Measurements from ENCODE around the gene ACY1. TPM values are rescaled to one million over a fixed set of nuclear protein-coding genes. Genes with fewer than 3 reads are reported as not detected.

ACY1 gene
- total and polyA plus RNA-seq, 2 donors (not counting 3 experiments of a cell fraction or from before 2014, with no cell fraction given): 13.4 to 32.9 TPM

GRCh38 chr3:52028572-52028971 lies 45.2 kb downstream of the ACY1 start:
- no peak overlapping the region for H3K4me2 ChIP-seq (ENCODE audit: insufficient read depth, low read length)
- intact Hi-C loops (cut with micrococcal nuclease) (no loop called here), dilution Hi-C loops (cut with MboI; ENCODE audit: extremely low pct_ligation_motif_present, low sequenced_read_pairs) (no loop called here)
- no peaks in the 10 kb centered on the region for H3K9me3 ChIP-seq (replicated peaks; ENCODE audit: control insufficient read depth, insufficient read depth, low read length)
- no peaks in the 10 kb centered on the region for H3K9me1 ChIP-seq (replicated peaks; ENCODE audit: control insufficient read depth, extremely low read depth, insufficient read depth, low read length)
- no peak overlapping the region for H3K27ac ChIP-seq (ENCODE audit: insufficient read depth, low read depth, low read length)
- TF ChIP-seq EZH2 (IDR thresholded peaks at IDR 0.05; ENCODE audit: borderline replicate concordance, low read depth, low read length, severe bottlenecking): no peak
- TF ChIP-seq, protein P1, sequence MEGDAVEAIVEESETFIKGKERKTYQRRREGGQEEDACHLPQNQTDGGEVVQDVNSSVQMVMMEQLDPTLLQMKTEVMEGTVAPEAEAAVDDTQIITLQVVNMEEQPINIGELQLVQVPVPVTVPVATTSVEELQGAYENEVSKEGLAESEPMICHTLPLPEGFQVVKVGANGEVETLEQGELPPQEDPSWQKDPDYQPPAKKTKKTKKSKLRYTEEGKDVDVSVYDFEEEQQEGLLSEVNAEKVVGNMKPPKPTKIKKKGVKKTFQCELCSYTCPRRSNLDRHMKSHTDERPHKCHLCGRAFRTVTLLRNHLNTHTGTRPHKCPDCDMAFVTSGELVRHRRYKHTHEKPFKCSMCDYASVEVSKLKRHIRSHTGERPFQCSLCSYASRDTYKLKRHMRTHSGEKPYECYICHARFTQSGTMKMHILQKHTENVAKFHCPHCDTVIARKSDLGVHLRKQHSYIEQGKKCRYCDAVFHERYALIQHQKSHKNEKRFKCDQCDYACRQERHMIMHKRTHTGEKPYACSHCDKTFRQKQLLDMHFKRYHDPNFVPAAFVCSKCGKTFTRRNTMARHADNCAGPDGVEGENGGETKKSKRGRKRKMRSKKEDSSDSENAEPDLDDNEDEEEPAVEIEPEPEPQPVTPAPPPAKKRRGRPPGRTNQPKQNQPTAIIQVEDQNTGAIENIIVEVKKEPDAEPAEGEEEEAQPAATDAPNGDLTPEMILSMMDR (IDR thresholded peaks at IDR 0.05; ENCODE audit: extremely low read depth in 1 of 2, insufficient read depth in 1 of 2, low read depth in 1 of 2, low read length in 2 of 2): no peak
- TF ChIP-seq POLR2A (IDR thresholded peaks at IDR 0.05; ENCODE audit: low read depth, low read length): no peak
- no peak for TF ChIP-seq MYC (IDR thresholded peaks at IDR 0.05; ENCODE audit: low read depth, low read length)
- no peak for TF ChIP-seq JUN (IDR thresholded peaks at IDR 0.05; ENCODE audit: borderline replicate concordance, insufficient read depth, insufficient read length, low read depth)
- no peak for TF ChIP-seq MAX (IDR thresholded peaks at IDR 0.05; ENCODE audit: insufficient read depth, insufficient read length)
- TF ChIP-seq POLR2AphosphoS5 (IDR thresholded peaks at IDR 0.05; ENCODE audit: insufficient read depth, low read depth, low read length): no peak
- TF ChIP-seq GATA2 (IDR thresholded peaks at IDR 0.05; ENCODE audit: insufficient read depth, insufficient read length, low read depth, low read length): no peak
- no peak for TF ChIP-seq FOS (IDR thresholded peaks at IDR 0.05; ENCODE audit: borderline replicate concordance, insufficient read depth, low read length)
- ChIA-PET POLR2A (no interaction called here), CTCF (interaction anchor here (1.0 to 2.2 kb wide), 4 partner anchors 13 to 94 kb away, joined by 3 to 7 read pairs (median 5); partner anchors contain the start of gene DUSP7)
- H4K20me1 ChIP-seq (replicated peaks; ENCODE audit: control insufficient read depth, extremely low read depth, insufficient read depth, low read length): no peaks in the 10 kb centered on the region
- no peaks in the 10 kb centered on the region for H3K36me3 ChIP-seq (ENCODE audit: control insufficient read depth in 2 of 2, extremely low read depth in 1 of 2, insufficient read depth in 2 of 2, low read length in 2 of 2)
- H3K27me3 ChIP-seq (ENCODE audit: control insufficient read depth in 2 of 2, insufficient read depth in 2 of 2, low read length in 2 of 2): no peaks in the 10 kb centered on the region
- H3K9ac ChIP-seq (replicated peaks; ENCODE audit: extremely low read depth, insufficient read depth, low read length): no peak overlapping the region
- H2AFZ ChIP-seq (ENCODE audit: low read depth, low read length): no peak overlapping the region
- H3K79me2 ChIP-seq (ENCODE audit: control insufficient read depth, insufficient read depth, low read length): no peaks in the 10 kb centered on the region
- H3K4me1 ChIP-seq (ENCODE audit: control insufficient read depth, extremely low read depth, insufficient read depth, low read length): no peaks in the 10 kb centered on the region
- FAIRE-seq (no peak), DNase-seq (ENCODE audit: low read depth, low spot score) (no peak)
- no peak overlapping the region for H3K4me3 ChIP-seq (replicated peaks in 1 of 3; ENCODE audit: insufficient read depth in 1 of 3, low read depth in 1 of 3, low read length in 3 of 3)
- BruUV-seq (replicated peaks): no TSS peak

All from endothelial cell of umbilical vein (primary cell).